PC-9 (cell line): Measurements from ENCODE around the gene LATS2. TPM values are rescaled to one million over a fixed set of nuclear protein-coding genes. Genes with fewer than 3 reads are reported as not detected.

Experiments used
- Bru-seq: library from RNA; stranded (reverse); fragments of 400-500 nt; gene quantifications from one replicate; lab custom pipeline; 2021; lab: Mats Ljungman, UMichigan
- BruChase-seq, 2 experiments: library from RNA; stranded (reverse); fragments of 400-500 nt; gene quantifications; one replicate each; lab custom pipeline; 2021; lab: Mats Ljungman, UMichigan
- BruUV-seq: library from RNA; stranded (reverse); fragments of 400-500 nt; replicated peaks from 2 replicates; lab custom pipeline; 2021; lab: Mats Ljungman, UMichigan
- CTCF ChIA-PET: fragments of 300-600 bp; sonication (Branson Sonifier 250); formaldehyde crosslinking; loops from one replicate; lab custom pipeline; 2022; ENCODE audit warnings: antibody characterized with exemption; lab: Charles Lee
- POLR2A ChIA-PET: fragments of 300-600 bp; sonication (Branson Sonifier 250); formaldehyde crosslinking; loops from one replicate; lab custom pipeline; 2022; ENCODE audit warnings: antibody characterized with exemption; ENCODE audit not compliant: unreplicated experiment; lab: Charles Lee
- DNase-seq, 2 experiments: peaks; one replicate each; pipeline versions ENCODE4 v3.0.0 to v3.0.0-alpha.2; 2015 to 2022; ENCODE audit warnings: mixed read lengths in 1 of 2
- H2AFZ ChIP-seq: fragments of 200-600 bp; sonication (generic); 2 replicates; pipeline ENCODE4 v1.8.1; 2017; ENCODE audit warnings: antibody characterized with exemption
- H3F3A ChIP-seq: fragments of 200-600 bp; sonication (generic); 2 replicates; pipeline ENCODE4 v1.8.1; 2017; ENCODE audit warnings: antibody characterized with exemption, mild to moderate bottlenecking, low read depth; ENCODE audit not compliant: insufficient read depth
- H3K27ac ChIP-seq: fragments of 200-600 bp; sonication (generic); 2 replicates; pipeline ENCODE4 v1.6.1; 2016; ENCODE audit warnings: mixed run types
- H3K27me3 ChIP-seq: fragments of 200-600 bp; sonication (generic); 2 replicates; pipeline ENCODE4 v1.6.1; 2016; ENCODE audit warnings: low read depth, mixed run types; ENCODE audit not compliant: insufficient read depth
- H3K36me3 ChIP-seq: fragments of 200-600 bp; sonication (generic); 2 replicates; pipeline ENCODE4 v1.6.1; 2016; ENCODE audit warnings: low read depth, mixed run types
- H3K4me1 ChIP-seq: fragments of 200-600 bp; sonication (generic); replicated peaks from 2 replicates; pipeline ENCODE4 v1.6.1; 2016; ENCODE audit warnings: mixed run types; ENCODE audit not compliant: insufficient read depth
- H3K4me2 ChIP-seq: fragments of 200-600 bp; sonication (generic); 2 replicates; pipeline ENCODE4 v1.6.1; 2017; ENCODE audit warnings: mixed run types
- H3K4me3 ChIP-seq: fragments of 200-600 bp; sonication (generic); 2 replicates; pipeline ENCODE4 v1.6.1; 2016; ENCODE audit warnings: mixed run types
- H3K79me2 ChIP-seq: fragments of 200-600 bp; sonication (generic); 2 replicates; pipeline ENCODE4 v1.6.1; 2017; ENCODE audit warnings: low read depth, mixed run types
- H3K9me2 ChIP-seq: fragments of 200-600 bp; sonication (generic); 2 replicates; pipeline ENCODE4 v1.8.1; 2017; ENCODE audit warnings: mild to moderate bottlenecking; ENCODE audit not compliant: insufficient read depth
- H3K9me3 ChIP-seq: fragments of 200-600 bp; sonication (generic); 2 replicates; pipeline ENCODE4 v1.8.1; 2016; ENCODE audit warnings: low read depth; ENCODE audit not compliant: insufficient read depth
- H4K20me1 ChIP-seq: fragments of 200-600 bp; sonication (generic); 2 replicates; pipeline ENCODE4 v1.8.1; 2017; ENCODE audit not compliant: insufficient read depth
- CTCF ChIP-seq: fragments of 200-600 bp; sonication (generic); conservative IDR thresholded peaks from 2 replicates; pipeline ENCODE4 v1.6.1; 2017; ENCODE audit warnings: mixed run types, antibody characterized with exemption, mild to moderate bottlenecking, moderate library complexity
- EZH2 ChIP-seq: fragments of 200-600 bp; sonication (generic); IDR thresholded peaks from 2 replicates; pipeline ENCODE4 v1.8.0; 2017; ENCODE audit warnings: antibody characterized with exemption, low read depth
- intact Hi-C: fragments of 100-400 bp; cut with micrococcal nuclease; formaldehyde crosslinking; loops from one replicate; pipeline ENCODE4 v1.10.0; 2022; ENCODE audit not compliant: unreplicated experiment
- long read RNA-seq: library from polyadenylated mRNA; stranded (forward); transcript quantifications from one replicate; pipeline ENCODE4 v2.0.0, GENCODE V29; 2022
- total RNA-seq: library from RNA; stranded (reverse); gene quantifications from 2 replicates; pipeline ENCODE4 v1.2.3, GENCODE V29; 2021

Gene LATS2
- total RNA-seq (12.3 and 15.2 TPM in 2 replicates), Bru-seq, nascent RNA (percentile 84 among the genes with signal in this experiment), BruChase-seq, experiment 1, labeled RNA remaining after a 2-hour chase (percentile 82 among the genes with signal in this experiment), BruChase-seq, experiment 2, labeled RNA remaining after a 6-hour chase (percentile 70 among the genes with signal in this experiment)
- long read RNA-seq, full-length matches to known transcripts = 1 of 16 reads
- long read RNA-seq, partial matches to known transcripts = 6 of 16 reads
- long read RNA-seq, other reads (novel, unspliced or antisense) = 9 of 16 reads

GRCh38 chr13:21061029-21061763 is at the start of gene LATS2:
TSS of gene LATS2 (minus strand) at chr13:21061586. CDS start at chr13:21046026, 15,560 bp downstream.
- peak within 1 kb of the TSS; percentile 73 for H2AFZ ChIP-seq
- no peaks in the 10 kb centered on the region for H3K9me3 ChIP-seq
- H3K79me2 ChIP-seq = peaks cover 30% of the 10 kb centered on the region
- peak within 1 kb of the TSS; percentile 79 for H3K4me3 ChIP-seq
- H3K36me3 ChIP-seq = no peaks in the 10 kb centered on the region
- no peaks in the 10 kb centered on the region for H3K9me2 ChIP-seq
- ChIA-PET POLR2A (no interaction called here), CTCF (no interaction called here)
- peak within 1 kb of the TSS; percentile 76 for H3K4me2 ChIP-seq
- no TSS peak for BruUV-seq
- peak within 1 kb of the TSS; percentile 49 for H3K27ac ChIP-seq
- DNase-seq = peak; percentile 78 to 90
- peaks cover 11% of the 10 kb centered on the region for H4K20me1 ChIP-seq
- peaks cover 6% of the 10 kb centered on the region; the same call in 1 of the 2 replicates for H3F3A ChIP-seq
- 0 out of 2 replicates have a peak, but pooled peaks cover 13% of the 10 kb centered on the region for H3K4me1 ChIP-seq
- no peak for TF ChIP-seq EZH2
- no peak for TF ChIP-seq CTCF
- intact Hi-C loops = loop anchor here (2.0 to 10.0 kb wide), 2 partner anchors 64 to 116 kb away; partner anchors contain the start of genes MRPL57 and SKA3
- H3K27me3 ChIP-seq = no peaks in the 10 kb centered on the region

GRCh38 chr13:21109168-21109567 is 47.8 kb upstream of the LATS2 start:
- no peaks in the 10 kb centered on the region for H3K36me3 ChIP-seq
- no peaks in the 10 kb centered on the region for H4K20me1 ChIP-seq
- H3K27ac ChIP-seq = no peak overlapping the region
- H2AFZ ChIP-seq = no peak overlapping the region
- H3K9me3 ChIP-seq = no peaks in the 10 kb centered on the region
- H3K27me3 ChIP-seq = no peaks in the 10 kb centered on the region
- no peak overlapping the region for H3K4me3 ChIP-seq
- no peaks in the 10 kb centered on the region for H3K9me2 ChIP-seq
- H3K4me2 ChIP-seq = no peak overlapping the region
- H3K79me2 ChIP-seq = no peaks in the 10 kb centered on the region
- no peaks in the 10 kb centered on the region for H3K4me1 ChIP-seq
- ChIA-PET POLR2A (no interaction called here), CTCF (no interaction called here)
- no peaks in the 10 kb centered on the region; the same call in 1 of the 2 replicates for H3F3A ChIP-seq
- no peak for DNase-seq
- intact Hi-C loops = no loop called here
- BruUV-seq = no TSS peak
- TF ChIP-seq EZH2 = no peak

- H3K36me3 ChIP-seq = no peaks in the 10 kb centered on the region
- DNase-seq = no peak
- H3F3A ChIP-seq = no peaks in the 10 kb centered on the region; the same call in 1 of the 2 replicates
- POLR2A ChIA-PET = no interaction called here
- H3K79me2 ChIP-seq = no peaks in the 10 kb centered on the region
- CTCF ChIA-PET = no interaction called here
- no peaks in the 10 kb centered on the region for H3K27me3 ChIP-seq
- no peaks in the 10 kb centered on the region for H4K20me1 ChIP-seq
- no peak for TF ChIP-seq CTCF
- no peak for TF ChIP-seq EZH2
- H3K27ac ChIP-seq = no peak overlapping the region
- no TSS peak for BruUV-seq
- H3K4me2 ChIP-seq = no peak overlapping the region
- no peaks in the 10 kb centered on the region for H3K4me1 ChIP-seq
- intact Hi-C loops = no loop called here
- no peak overlapping the region for H3K4me3 ChIP-seq
- H3K9me2 ChIP-seq = no peaks in the 10 kb centered on the region
- H2AFZ ChIP-seq = no peak overlapping the region
- H3K9me3 ChIP-seq = no peaks in the 10 kb centered on the region
These were observed 44.7 kb upstream of the LATS2 start for GRCh38 chr13:21106089-21106488.
